Natural killer cell (primary cell): ENCODE data around the gene RYR3. TPM values are rescaled to one million over a fixed set of nuclear protein-coding genes. Genes with fewer than 3 reads are reported as not detected.

Experiments
- ATAC-seq, 3 donors: fragments of 150-1000 bp in 2 of 3; fragments of 200-7000 bp in 1 of 3; cut with Tn5 transposase; 1 replicate in 1 of 3; 2 replicates in 2 of 3; pipeline ENCODE4 v1.10.0; 2021; ENCODE audit warnings: mild to moderate bottlenecking in 2 of 3, moderate library complexity in 2 of 3
- DNase-seq, 2 donors: peaks; one replicate each; pipeline versions ENCODE4 v3.0.0 to v3.0.0-alpha.2; 2013 to 2021; ENCODE audit warnings: mixed read lengths in 1 of 2
- H3K27ac ChIP-seq: one replicate; pipeline ENCODE4 v1.5.1; 2013; ENCODE audit warnings: mild to moderate bottlenecking, low read length
- H3K27me3 ChIP-seq: one replicate; pipeline ENCODE4 v1.6.1; 2013; ENCODE audit warnings: low read length; ENCODE audit not compliant: control insufficient read depth, insufficient read depth
- H3K36me3 ChIP-seq: one replicate; pipeline ENCODE4 v1.6.1; 2013; ENCODE audit warnings: low read length; ENCODE audit not compliant: control insufficient read depth, insufficient read depth
- H3K4me1 ChIP-seq: one replicate; pipeline ENCODE4 v1.6.1; 2013; ENCODE audit warnings: low read length; ENCODE audit not compliant: control insufficient read depth, insufficient read depth
- H3K4me3 ChIP-seq: one replicate; pipeline ENCODE4 v1.5.1; 2013; ENCODE audit warnings: low read length
- H3K9me3 ChIP-seq: one replicate; pipeline ENCODE4 v1.6.1; 2013; ENCODE audit warnings: low read length; ENCODE audit not compliant: control insufficient read depth, insufficient read depth
- H3K27ac Mint-ChIP-seq, 2 donors: one replicate each; pipeline ENCODE4 v1.8.0; 2022; ENCODE audit warnings: mild to moderate bottlenecking in 2 of 2, mixed read lengths in 2 of 2, moderate library complexity in 1 of 2
- H3K27me3 Mint-ChIP-seq, 2 donors: one replicate each; pipeline ENCODE4 v1.8.0; 2022; ENCODE audit warnings: low read depth in 2 of 2, mixed read lengths in 2 of 2
- H3K36me3 Mint-ChIP-seq: one replicate; pipeline ENCODE4 v1.8.0; 2022; ENCODE audit warnings: mixed read lengths
- H3K4me1 Mint-ChIP-seq, 2 donors: one replicate each; pipeline ENCODE4 v1.8.0; 2022; ENCODE audit warnings: mixed read lengths in 2 of 2
- H3K4me3 Mint-ChIP-seq: one replicate; pipeline ENCODE4 v1.8.0; 2022; ENCODE audit warnings: mild to moderate bottlenecking, moderate library complexity, mixed read lengths
- H3K9me3 Mint-ChIP-seq, 2 donors: one replicate each; pipeline ENCODE4 v1.8.0; 2022; ENCODE audit warnings: mixed read lengths in 2 of 2
- WGBS: methylation state at CpG from one replicate; pipeline ENCODE4 v1.1.7; 2013; ENCODE audit warnings: missing lambda C conversion rate; ENCODE audit not compliant: insufficient coverage; 5-methylcytosine and 5-hydroxymethylcytosine counted together
- intact Hi-C: fragments of 100-400 bp; cut with micrococcal nuclease; formaldehyde crosslinking; loops from one replicate; pipeline ENCODE4 v1.14.2; 2022
- total RNA-seq, 4 donors: library from RNA; stranded (reverse); fragments of 120-200 nt in 1 of 4; gene quantifications; one replicate each; pipeline versions ENCODE4 v1.2.3 to v1.2.4, GENCODE V29; 2013 to 2022
- TF ChIP-seq, protein P1 (sequence below): fragments of 200-600 bp; IDR thresholded peaks from one replicate; pipeline ENCODE4 v1.8.0; 2022; ENCODE audit warnings: antibody characterized with exemption

RYR3 gene
- total RNA-seq, 3 donors from 2014 or later (not counting 1 experiment from before 2014, with no cell fraction given): 0.09 to 6.2 TPM; not detected in 1

- no peak overlapping the region for H3K4me3 ChIP-seq
- H3K4me3 Mint-ChIP-seq: no peak overlapping the region
- H3K27me3 ChIP-seq: no peaks in the 10 kb centered on the region
- no peaks in the 10 kb centered on the region for H3K36me3 Mint-ChIP-seq
- H3K4me1 Mint-ChIP-seq: peaks cover 0 to 4% of the 10 kb centered on the region in 2 donors
- H3K9me3 Mint-ChIP-seq: no peaks in the 10 kb centered on the region
- ATAC-seq: no peak
- H3K9me3 ChIP-seq: no peaks in the 10 kb centered on the region
- intact Hi-C loops: no loop called here
- no peaks in the 10 kb centered on the region for H3K36me3 ChIP-seq
- no peak overlapping the region for H3K27ac Mint-ChIP-seq
- DNase-seq: no peak
- H3K4me1 ChIP-seq: no peaks in the 10 kb centered on the region
- TF ChIP-seq, protein P1, sequence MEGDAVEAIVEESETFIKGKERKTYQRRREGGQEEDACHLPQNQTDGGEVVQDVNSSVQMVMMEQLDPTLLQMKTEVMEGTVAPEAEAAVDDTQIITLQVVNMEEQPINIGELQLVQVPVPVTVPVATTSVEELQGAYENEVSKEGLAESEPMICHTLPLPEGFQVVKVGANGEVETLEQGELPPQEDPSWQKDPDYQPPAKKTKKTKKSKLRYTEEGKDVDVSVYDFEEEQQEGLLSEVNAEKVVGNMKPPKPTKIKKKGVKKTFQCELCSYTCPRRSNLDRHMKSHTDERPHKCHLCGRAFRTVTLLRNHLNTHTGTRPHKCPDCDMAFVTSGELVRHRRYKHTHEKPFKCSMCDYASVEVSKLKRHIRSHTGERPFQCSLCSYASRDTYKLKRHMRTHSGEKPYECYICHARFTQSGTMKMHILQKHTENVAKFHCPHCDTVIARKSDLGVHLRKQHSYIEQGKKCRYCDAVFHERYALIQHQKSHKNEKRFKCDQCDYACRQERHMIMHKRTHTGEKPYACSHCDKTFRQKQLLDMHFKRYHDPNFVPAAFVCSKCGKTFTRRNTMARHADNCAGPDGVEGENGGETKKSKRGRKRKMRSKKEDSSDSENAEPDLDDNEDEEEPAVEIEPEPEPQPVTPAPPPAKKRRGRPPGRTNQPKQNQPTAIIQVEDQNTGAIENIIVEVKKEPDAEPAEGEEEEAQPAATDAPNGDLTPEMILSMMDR: no peak
- H3K27ac ChIP-seq: no peak overlapping the region
- no peaks in the 10 kb centered on the region for H3K27me3 Mint-ChIP-seq
- WGBS: 97% methylated on average over 13 of the region's 13 CpGs
Measured at GRCh38 chr15:33872416-33873106, 561.8 kb downstream of the RYR3 start.

- Histone ChIP-seq H3K9me3 (no peaks in the 10 kb centered on the region), H3K27me3 (no peaks in the 10 kb centered on the region), H3K27ac (no peak overlapping the region), H3K36me3 (no peaks in the 10 kb centered on the region), H3K4me3 (no peak overlapping the region), H3K4me1 (no peaks in the 10 kb centered on the region)
- no peak for ATAC-seq
- no peaks in the 10 kb centered on the region for H3K36me3 Mint-ChIP-seq
- H3K4me3 Mint-ChIP-seq: no peak overlapping the region
- H3K27ac Mint-ChIP-seq: no peak overlapping the region
- TF ChIP-seq, protein P1: no peak
- H3K4me1 Mint-ChIP-seq: peaks cover 0 to 4% of the 10 kb centered on the region in 2 donors
- no peaks in the 10 kb centered on the region for H3K9me3 Mint-ChIP-seq
- WGBS: 82% methylated on average over 2 of the region's 2 CpGs
- H3K27me3 Mint-ChIP-seq: no peaks in the 10 kb centered on the region
- intact Hi-C loops: no loop called here
- no peak for DNase-seq
Measured at GRCh38 chr15:33874156-33874555, 563.4 kb downstream of the RYR3 start.

DNA sequence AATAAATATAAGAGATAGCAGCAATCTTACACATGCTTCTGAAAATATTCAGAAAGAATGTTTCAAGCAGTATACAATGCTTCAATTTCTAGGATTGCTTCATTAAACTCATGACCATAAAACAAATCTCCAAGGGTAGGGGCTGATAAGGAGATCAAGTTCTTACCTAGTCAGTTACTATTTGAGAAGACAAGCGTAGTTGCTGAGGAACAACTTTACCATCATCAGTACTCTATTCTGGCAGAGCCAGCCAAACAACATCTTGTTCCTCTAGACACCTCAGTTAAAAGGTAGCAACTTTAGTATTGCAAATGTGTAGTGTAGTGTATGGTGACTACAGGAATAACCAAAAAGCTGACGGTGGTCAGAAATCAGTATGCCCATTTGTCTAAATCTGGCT, 572.2 kb downstream of the RYR3 start:
- Histone ChIP-seq H3K4me3 (no peak overlapping the region), H3K36me3 (no peaks in the 10 kb centered on the region), H3K4me1 (no peaks in the 10 kb centered on the region), H3K9me3 (peaks cover 3% of the 10 kb centered on the region), H3K27me3 (no peaks in the 10 kb centered on the region), H3K27ac (no peak overlapping the region)
- Mint-ChIP-seq H3K4me1 (peaks cover 5 to 7% of the 10 kb centered on the region in 2 donors), H3K9me3 (no peaks in the 10 kb centered on the region), H3K4me3 (no peak overlapping the region), H3K27me3 (no peaks in the 10 kb centered on the region), H3K36me3 (peaks cover 7% of the 10 kb centered on the region), H3K27ac (no peak overlapping the region)
- no peak for DNase-seq
- ATAC-seq: no peak
- WGBS: 90% methylated on average over 2 of the region's 2 CpGs
- TF ChIP-seq, protein P1: no peak
- intact Hi-C loops: no loop called here

DNA sequence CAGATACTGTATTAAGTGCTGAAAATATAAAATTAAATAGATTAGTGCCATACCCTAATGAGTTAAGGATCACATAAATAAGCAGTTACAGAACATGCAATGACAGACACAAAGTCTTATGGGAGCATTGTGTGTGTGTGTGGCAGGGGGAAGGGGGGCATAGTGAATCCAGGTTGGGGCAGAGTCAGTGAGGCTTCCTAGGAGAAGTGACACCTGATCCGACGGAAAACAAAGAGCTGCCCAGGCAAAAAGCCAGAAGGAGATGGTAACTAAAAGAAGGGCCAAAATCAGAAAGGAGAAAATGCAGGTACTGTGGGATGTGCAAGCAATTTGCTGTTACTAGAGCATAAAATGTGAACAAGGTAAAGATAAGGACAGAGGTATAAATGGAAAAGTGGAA, 577.4 kb downstream of the RYR3 start:
- no peak for DNase-seq
- H3K36me3 Mint-ChIP-seq: peaks cover 7% of the 10 kb centered on the region
- intact Hi-C loops: no loop called here

More for the DNA sequence above, 577.4 kb downstream of the RYR3 start:
- Mint-ChIP-seq H3K4me1 (peaks cover 0 to 3% of the 10 kb centered on the region in 2 donors), H3K27ac (no peak overlapping the region), H3K27me3 (no peaks in the 10 kb centered on the region), H3K4me3 (no peak overlapping the region), H3K9me3 (no peaks in the 10 kb centered on the region)
- 72% methylated on average over 2 of the region's 2 CpGs for WGBS
- TF ChIP-seq, protein P1: no peak
- Histone ChIP-seq H3K27me3 (no peaks in the 10 kb centered on the region), H3K36me3 (no peaks in the 10 kb centered on the region), H3K9me3 (peaks cover 3% of the 10 kb centered on the region), H3K4me3 (no peak overlapping the region), H3K27ac (no peak overlapping the region), H3K4me1 (no peaks in the 10 kb centered on the region)
- no peak for ATAC-seq
